ENCODE measurements around the gene PDK2. TPM values are rescaled to one million over a fixed set of nuclear protein-coding genes. Genes with fewer than 3 reads are reported as not detected.

The PDK2 gene
- total RNA-seq, 1 donor from 2014 or later: 17.2 TPM

DNA sequence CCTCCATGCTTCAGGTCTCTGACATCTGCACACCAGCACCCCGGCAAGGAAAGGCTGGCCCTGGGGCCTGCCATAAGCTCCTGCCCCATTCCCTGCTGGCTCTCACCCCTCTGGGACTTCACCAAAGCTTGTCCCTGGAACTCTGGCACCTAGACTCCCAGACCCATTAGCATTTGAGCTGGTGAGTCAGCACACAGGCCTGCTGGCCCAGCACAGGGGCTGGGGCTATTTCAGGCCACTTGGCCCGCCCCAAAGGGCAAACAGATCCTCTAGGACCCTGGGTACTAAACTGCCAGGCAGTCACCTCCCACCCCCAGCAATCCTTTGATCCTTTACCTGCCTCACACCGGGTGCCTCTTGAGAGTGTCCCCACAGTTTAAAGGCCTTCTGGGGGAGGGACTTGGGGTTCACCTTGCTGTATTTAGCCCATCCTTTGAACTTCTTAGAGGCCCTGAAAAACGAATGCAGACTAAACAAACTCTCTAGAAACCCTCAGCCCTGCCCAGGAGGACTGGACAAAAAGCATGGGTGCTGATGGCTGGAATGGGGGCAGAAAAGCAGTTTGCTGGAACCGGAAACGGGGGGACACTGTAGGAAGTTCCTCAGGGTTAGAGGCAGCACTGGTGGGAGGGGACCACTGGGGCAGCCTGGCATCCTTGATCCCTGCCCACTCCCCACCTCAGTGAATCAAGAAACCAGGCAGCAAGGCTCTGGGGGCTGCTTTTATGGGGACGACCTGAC is 38.0 kb downstream of the PDK2 start:
- intact Hi-C loops (cut with micrococcal nuclease): no loop called here

DNA sequence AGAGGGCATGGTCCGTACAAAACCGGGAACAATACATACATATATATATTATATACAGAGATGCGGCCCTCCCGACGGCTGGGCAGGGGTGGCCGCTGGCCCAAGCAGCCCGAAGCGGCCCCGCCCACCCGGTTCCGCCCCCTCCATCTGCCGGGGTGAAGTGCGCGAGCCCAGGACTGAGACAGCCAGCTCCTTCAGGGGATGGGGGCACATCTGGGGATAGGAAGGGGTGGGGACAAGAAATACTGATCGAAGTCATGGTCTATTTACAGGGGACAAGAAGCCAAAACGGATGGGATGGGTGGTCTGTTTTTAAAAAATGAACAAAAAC is 38.6 kb downstream of the PDK2 start:
- intact Hi-C loops (cut with micrococcal nuclease): no loop called here

DNA sequence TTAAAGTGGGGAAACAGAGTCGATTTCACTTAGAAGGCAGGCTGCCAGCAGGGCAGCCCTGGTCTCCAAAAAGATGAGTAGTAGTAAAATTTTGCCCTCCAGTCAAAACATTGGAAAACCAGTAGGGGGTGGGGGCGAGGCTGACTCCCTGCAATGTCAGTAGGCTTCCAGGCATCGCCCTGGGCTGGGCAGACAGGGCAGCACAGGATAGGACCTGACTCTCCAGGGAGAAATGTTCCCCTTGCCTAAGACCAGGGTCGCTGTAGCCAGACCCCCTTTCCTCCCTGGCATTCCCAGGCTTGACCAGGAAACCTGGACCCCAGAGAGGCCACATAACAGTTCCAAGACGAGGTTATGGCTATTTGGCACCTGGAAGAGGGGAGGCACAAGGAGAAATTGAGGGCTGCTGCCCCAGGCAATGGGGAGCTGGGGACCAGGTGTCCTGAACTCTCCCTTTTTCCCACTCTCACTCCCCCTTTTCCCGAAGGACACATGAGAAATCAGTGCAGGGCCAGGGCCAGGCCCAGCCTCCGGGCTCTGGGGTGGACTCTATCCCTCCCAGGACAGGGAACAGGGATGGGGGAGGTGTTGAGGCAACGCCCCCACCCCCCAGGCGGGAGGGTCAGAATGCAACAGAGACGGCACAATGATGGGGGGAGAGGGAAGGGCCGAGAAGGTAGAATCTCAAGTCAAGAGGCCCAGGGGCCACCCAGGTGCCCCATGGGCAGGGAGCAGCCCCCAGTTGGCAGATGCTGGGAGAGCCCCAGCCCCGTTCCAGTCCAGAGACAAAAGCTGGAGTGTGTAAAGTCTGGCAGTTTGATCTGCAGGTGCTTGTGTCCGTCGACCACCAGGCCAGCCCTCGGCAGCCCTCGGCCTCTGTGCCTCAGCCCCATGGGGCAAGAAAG is 39.3 kb downstream of the PDK2 start:
- intact Hi-C loops (cut with micrococcal nuclease): no loop called here

- intact Hi-C loops (cut with micrococcal nuclease): no loop called here
Observed at GRCh38 chr17:50135316-50136095, 40.4 kb downstream of the PDK2 start.

DNA sequence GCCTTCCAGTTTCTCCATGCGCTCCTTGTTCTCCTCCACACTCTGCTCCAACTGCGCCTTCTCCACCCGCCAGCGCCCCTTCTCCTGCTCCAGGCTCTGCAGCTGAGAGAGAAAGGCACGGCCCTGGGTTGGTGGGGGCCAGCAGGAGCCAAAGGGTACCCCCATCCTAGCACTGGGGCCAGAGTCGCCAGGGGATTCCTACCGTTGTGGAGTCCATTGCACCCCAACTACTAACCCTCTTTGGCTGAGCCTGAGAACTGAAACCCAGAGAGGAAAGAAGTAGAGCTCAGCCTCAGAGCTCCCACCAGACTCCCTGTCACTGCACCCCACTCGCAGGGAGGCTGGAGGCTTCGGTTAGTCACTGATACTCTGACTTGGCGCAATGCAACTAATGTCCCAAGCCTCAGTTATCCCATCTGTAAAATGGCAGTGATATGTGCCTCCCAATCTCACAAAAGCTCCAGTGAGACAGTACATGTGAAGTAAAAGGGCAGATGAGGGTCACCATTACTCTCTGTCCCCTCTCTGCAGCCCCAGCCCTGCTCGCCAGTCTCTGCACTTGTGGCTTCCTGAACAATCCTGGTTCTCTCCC is 41.0 kb downstream of the PDK2 start:
- intact Hi-C loops (cut with micrococcal nuclease): no loop called here

DNA sequence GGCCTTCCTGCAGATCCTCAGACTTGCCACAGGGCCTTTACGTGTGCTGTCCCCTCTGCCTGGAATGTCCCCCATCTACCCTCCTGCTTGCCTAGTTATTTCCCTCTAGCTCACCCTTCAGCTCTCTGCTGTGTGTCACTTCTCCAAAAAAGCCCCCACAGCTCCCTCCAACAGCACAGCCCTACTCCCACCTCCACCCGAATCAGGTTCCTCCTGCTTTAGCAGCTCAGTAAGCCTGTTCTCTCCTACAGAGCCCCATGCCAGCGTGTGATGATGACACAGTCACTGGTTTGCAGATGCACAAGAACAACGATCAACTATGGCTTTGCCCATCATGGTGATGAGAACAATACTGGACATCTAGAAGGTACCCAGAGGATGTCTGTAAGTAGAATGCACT is 41.9 kb downstream of the PDK2 start:
- intact Hi-C loops (cut with micrococcal nuclease): no loop called here

- intact Hi-C loops (cut with micrococcal nuclease): no loop called here
Observed at GRCh38 chr17:50139185-50139783, 44.1 kb downstream of the PDK2 start.

DNA sequence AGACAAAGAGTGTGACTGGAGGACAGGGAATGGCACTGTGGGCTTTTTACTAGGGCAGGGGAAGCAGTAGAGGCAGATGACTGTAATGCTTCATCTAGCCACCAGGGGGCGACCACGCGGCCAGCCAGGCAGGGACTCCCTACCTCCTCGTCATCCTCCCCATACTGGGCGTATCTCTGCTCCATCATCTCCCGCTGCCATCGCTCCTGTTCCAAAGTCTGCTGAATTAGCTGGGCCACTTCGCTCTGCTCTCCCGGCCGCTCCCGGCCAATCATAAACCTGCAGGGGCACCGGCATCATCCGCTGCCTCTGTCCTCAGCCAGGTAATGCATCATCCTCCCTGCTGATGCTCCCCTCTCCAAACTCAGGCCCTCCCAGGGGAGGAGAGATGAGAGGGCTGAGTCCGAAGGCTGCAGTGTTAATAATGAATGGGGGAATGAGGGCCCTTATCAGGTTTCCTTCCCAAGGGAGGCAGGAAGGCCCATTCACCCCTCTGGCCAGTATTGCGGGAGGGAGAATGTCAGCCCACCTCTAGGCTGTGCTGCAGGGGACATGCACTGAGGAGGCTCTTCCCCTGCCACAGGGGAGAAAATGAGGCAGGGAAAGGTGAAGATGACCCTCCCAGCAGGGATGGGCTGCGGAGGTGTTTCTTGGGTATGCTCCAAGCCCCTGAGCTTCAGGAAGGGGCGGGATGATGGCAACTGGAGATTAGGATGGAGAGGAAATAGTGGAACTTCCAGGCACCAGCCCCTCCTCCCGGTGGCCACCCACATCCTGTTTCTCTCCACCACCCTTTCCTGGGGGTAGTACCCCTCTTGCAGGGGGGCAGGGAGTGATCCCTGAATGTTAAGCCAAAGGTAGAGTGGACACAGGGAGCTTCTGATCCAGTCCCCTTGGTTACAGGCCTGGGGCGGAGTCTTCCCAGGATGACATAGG is 45.1 kb downstream of the PDK2 start:
- intact Hi-C loops (cut with micrococcal nuclease): loop anchor here (1.0 to 10.0 kb wide), 4 partner anchors 8 to 985 kb away; partner anchors contain the start of gene SPAG9

- intact Hi-C loops (cut with micrococcal nuclease): loop anchor here (10.0 kb wide), 1 partner anchor 984 kb away; the partner anchor contains the start of gene SPAG9
Observed at GRCh38 chr17:50141026-50141744, 46.0 kb downstream of the PDK2 start.

- intact Hi-C loops (cut with micrococcal nuclease): loop anchor here (10.0 kb wide), 1 partner anchor 983 kb away; the partner anchor contains the start of gene SPAG9
Observed at GRCh38 chr17:50141745-50142110, 46.6 kb downstream of the PDK2 start.

DNA sequence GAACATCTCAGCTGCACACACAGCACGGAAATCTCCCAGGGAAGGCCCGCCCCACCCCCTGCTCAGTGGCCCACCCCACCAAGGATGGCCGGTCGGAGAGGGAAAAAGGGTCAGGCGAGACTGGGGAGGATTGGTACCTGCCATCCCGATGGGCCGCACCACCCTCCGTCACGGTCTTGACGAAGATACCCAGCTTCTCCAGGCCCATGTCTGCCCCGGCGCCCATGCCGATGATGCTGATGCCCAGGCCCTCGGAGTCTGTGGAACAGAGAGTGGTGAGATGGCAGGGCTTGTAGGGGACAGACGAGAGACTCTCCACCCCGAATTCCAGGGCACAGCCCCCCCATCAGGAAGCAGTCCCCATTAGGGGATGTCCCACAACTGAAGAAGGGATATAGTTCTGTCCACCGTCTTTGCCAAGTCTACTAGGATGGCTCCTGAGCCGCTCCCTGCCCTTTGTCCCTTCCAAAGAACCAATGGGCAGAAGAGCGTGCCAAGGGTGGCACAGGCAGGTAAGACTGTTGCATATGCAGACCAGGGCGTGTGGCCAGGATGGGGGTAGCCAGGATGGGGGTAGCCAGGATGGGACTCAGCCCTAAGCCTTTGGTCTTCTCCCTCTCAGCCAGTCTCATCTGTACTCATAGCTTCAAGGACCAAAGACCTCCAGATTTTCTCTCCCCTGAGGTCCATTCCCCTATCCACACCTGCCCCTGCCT is 48.5 kb downstream of the PDK2 start:
- intact Hi-C loops (cut with micrococcal nuclease): loop anchor here (10.0 kb wide), 1 partner anchor 981 kb away; the partner anchor contains the start of gene SPAG9

GRCh38 chr17:50144355-50144754 is 49.2 kb downstream of the PDK2 start:
- intact Hi-C loops (cut with micrococcal nuclease): loop anchor here (10.0 kb wide), 1 partner anchor 980 kb away; the partner anchor contains the start of gene SPAG9

DNA sequence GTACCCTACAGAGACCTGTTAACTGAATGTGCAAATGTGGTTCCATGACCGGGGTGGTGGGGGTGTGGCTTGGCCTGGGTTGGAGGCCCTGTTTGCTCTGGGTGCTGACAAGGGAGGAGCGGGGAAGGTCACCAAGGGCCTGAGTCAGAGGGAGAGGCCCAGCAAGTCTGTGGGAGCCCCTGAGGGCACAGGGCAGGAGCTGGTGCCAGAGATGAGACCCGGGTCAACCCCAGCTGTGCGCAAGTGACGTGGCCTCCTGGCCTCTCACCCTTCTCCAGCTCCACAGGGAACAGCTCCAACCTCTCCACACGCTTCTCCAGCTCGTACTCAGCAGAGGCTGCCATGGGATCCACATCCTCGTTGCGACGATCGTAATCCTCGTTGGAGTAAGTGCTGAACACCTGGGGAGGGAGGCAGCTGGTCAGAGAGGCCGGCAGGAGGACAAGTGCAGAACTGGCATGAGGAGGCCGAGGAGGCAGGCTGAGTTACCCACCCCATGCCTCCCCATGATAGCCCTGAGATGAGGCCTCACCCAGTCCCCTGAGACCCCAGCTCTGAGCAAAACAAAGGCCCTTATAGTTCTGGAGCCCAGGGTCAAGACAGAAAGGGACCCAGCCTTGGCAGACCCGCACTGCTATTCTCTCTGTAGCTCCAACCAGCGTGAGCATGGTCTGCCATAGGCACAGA is 49.8 kb downstream of the PDK2 start:
- intact Hi-C loops (cut with micrococcal nuclease): loop anchor here (10.0 kb wide), 1 partner anchor 980 kb away; the partner anchor contains the start of gene SPAG9

DNA sequence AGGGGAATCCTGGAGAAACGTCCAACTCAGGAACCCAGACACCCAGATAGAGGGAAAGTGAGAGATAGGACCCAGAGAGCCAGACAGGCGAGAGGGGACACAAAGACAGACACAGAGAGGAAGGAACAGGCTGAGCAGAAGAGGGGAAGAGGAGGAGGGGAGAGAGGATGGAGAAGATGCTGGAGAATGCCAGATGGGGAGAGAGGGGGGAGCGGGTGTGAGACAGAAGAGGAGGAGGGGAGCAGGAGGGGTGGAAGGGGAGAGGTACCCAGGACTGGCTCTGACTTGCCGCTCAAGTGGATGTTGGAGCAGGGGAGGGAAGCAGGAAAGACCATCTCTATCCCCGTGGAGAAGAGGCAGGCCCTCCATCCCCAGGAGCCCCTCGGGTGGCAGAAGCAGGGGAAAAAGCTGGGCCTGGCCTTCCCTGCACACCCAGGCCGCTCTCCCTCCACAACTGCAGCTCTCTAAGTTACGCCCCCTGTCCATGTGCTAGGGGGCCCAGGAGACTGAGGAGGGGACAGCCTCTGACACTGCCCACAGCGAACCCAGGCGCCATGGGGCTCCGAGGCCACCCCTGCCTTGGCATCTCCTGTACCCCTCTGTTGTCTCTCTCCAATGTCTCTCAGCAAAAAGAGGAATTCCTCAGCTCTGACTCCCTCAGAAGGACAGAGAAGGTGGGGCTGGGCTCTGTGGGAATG is 50.5 kb downstream of the PDK2 start:
- intact Hi-C loops (cut with micrococcal nuclease): loop anchor here (10.0 kb wide), 1 partner anchor 979 kb away; the partner anchor contains the start of gene SPAG9

GRCh38 chr17:50146230-50146926 is 51.2 kb downstream of the PDK2 start:
- intact Hi-C loops (cut with micrococcal nuclease): loop anchor here (10.0 kb wide), 1 partner anchor 978 kb away; the partner anchor contains the start of gene SPAG9
